GM21723 (cell line): ENCODE results near the gene ZC3H4.
"Not testable (repeated sequence)": the region's sequence is repeated elsewhere in the genome, so short reads cannot be mapped to it uniquely, and the experiment has no call there.

Experiments used
- ATAC-seq: cut with Tn5 transposase; IDR thresholded peaks from one replicate; pipeline ENCODE4 v1.9.1; 2021; ENCODE audit warnings: mild to moderate bottlenecking, moderate library complexity; ENCODE audit not compliant: unreplicated experiment

The ZC3H4 gene

GRCh38 chr19:47086280-47086679, 27.3 kb downstream of the ZC3H4 start:
- ATAC-seq, result no peak

GRCh38 chr19:47084879-47085439, 28.6 kb downstream of the ZC3H4 start:
- ATAC-seq, result no peak

DNA sequence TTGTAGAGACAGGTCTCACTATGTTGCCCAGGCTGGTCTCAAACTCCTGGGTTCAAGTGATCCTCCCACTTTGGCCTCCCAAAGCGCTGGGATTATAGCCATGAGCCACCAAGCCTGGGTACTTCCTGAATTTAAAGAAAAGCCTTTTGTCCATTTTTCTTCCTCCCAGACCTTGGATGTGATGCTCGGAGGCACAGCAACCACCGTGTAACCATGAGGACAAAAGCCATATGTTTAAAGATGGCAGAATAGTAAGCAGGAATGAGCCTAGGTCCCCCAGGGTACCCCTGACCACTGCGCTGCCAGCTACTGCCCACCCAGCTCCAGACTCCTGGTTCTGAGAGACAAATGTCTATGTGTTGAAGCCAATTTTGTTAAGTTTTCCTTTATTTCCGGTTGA, 31.1 kb downstream of the ZC3H4 start:
- no peak for ATAC-seq

GRCh38 chr19:47081095-47081494, 32.5 kb downstream of the ZC3H4 start:
- ATAC-seq, result no peak

DNA sequence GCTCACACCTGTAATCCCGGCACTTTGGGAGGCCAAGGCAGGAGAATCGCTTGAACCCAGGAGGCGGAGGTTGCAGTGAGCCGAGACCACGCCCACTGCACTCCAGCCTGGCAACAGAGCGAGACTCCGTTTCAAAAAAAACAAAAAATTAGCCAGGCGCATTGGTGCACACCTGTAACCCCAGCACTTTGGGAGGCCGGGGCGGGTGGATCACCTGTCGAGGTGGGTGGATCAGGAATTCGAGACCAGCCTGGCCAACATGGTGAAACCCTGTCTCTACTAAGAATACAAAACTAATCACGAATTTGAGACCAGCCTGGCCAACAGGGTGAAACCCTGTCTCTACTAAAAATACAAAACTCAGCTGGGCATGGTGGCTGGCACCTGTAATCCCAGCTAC, 35.2 kb downstream of the ZC3H4 start:
- not testable (repeated sequence) for ATAC-seq

DNA sequence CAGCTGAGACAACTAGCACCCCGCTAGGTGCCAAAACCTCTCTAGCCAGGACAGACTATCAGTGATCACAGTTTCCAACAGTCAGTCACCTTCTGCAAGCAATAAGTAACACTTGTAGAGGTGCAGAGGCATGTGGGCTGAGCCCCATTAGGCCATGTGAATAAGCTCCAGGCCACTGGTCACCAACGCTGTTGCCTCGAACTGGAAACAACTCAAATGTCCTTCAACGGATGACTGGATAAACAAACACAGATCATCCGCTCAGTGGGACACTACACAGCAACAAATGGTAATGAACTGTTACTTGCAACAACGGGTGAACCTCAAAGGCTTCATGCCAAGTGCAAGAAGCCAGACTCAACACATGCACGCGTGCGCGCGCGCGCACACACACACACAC, 37.6 kb downstream of the ZC3H4 start:
- no peak for ATAC-seq

- ATAC-seq, result no peak
These were observed 38.3 kb downstream of the ZC3H4 start for GRCh38 chr19:47075179-47075810.

DNA sequence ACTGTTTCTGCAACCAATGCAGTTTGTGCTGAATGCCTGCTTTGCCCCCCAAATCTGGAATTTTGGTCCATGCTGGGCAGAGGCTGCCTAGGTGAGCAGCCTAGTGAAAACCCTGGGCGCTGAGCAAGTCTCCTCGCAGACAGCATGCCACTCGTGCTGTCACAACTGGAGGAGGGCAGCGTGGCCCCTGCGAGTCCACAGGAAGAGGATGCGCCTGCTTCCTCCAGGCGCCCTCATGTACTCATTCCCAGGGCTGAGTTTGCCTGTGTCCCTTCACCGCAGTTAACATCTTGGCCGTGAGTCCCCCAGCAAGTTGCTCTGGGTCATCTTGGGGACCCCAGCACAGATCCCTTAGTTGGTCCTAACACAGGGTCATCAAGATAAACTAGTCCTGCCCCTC, 39.0 kb downstream of the ZC3H4 start:
- no peak for ATAC-seq

DNA sequence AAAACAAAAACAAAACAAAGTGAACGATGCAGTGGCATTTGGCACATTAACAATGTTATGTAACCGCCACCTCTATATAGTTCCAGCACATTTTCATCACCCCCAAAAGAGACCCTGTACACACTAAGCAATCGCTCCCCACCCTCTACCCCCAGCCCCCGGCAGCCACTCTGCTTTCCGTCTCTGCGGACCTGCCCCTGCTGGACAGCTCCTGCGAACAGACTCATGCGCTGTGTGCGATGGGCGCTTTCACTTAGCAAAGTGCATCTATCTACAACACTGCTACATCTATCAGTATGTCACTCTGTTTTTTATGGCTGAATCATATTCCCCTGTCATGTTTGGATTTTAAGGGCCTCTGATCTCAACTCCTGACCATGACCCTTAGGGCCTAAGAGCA, 40.0 kb downstream of the ZC3H4 start:
- no peak for ATAC-seq

- ATAC-seq, result no peak
These were observed 41.3 kb downstream of the ZC3H4 start for GRCh38 chr19:47072323-47072722.

DNA sequence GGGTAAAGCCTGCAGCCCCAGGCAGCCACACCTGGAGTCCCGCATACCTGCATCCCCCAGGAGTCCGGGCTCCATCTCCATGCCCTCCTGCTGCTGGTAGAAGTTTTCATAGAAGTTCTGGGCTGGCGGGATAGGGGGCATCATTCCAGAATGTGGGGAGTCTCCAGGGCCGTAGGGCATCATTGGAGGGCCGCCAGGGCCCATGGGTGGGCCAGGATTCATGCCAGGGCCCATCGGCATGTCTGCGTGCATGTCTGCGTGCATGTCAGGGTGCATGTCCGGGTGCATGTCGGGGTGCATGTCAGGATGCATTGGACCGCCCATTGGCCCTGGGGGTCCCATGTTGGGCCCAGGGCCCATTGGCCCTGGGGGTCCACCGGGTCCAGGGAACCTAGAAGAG, 41.8 kb downstream of the ZC3H4 start:
- no peak for ATAC-seq

- ATAC-seq, result no peak
These were observed 42.8 kb downstream of the ZC3H4 start for GRCh38 chr19:47070756-47071155.

GRCh38 chr19:47069795-47070194, 43.8 kb downstream of the ZC3H4 start:
- no peak for ATAC-seq

GRCh38 chr19:47068876-47069406, 44.6 kb downstream of the ZC3H4 start:
- no peak for ATAC-seq

- no peak for ATAC-seq
These were observed 45.3 kb downstream of the ZC3H4 start for GRCh38 chr19:47068246-47068645.

DNA sequence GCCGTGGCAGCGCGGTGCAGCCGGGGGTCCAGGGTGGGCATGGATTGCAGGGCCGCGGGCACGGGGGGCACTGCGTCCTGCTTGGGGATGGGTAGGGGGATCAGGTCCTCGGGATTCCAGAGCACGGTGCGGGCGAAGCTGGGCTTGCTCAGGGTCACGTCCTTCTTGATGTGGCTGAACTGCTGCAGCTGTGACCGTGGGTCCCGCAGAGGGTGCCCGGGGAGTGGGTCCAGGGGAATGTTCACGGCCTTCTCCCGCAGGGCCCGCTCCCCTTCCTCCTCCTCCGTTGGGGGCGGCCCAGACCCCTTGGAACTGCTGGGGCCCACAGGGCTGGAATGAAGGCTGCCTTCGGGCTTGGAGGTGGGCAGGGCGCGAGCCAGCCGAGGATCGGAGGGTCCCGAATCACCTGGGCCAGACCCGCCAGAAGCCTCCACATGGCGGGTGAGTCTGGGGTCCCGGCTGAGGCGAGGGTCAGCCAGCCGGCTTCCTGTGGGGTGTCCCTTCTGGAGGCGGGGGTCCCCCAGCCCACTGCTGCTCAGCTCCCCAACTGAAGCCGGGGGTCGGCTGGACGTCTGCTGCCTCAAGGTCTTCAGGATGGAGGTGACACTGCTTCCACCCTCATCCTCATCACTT, 46.2 kb downstream of the ZC3H4 start:
- ATAC-seq, result no peak

DNA sequence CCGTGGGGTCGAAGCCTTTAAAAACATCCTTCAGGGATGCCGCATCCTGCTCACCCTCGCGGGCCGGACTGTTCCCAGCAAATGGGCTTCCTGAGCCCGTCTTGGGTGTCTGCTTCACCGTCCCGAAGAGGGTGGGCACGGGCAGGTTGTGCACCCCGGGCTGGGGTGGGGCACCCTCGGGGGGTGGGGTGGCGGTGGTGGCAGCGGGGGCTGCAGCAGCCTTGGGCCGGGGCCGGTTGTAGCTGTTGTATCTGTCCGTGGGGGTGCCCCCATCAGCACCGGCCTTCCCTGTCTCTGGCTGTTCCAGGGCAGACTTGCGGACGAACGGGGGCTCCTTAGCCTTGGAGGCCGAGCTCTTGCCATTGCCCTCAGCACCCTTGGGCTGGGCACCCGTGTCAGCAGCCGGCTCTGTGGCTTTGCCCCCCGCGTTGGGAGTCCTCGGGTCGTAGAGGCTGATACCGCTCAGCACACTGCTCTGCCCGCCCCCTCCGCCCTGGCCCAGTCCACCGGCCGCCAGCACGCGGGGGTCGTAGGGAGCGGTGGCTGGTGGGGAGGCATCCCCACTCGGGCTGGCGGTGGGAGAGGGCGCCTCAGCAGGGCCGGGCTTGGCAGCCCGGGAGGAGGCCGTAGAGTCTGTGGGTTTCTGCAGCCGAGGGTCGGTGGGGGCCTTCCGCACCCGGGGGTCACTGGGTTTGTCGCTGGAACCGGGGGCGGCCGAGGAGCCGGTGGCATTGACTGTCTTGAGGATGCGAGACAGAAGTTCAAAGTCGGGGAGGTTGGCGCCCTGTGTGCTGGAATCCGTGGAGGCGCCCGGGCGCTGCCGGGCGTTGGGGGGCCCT, 47.0 kb downstream of the ZC3H4 start:
- ATAC-seq, result no peak

DNA sequence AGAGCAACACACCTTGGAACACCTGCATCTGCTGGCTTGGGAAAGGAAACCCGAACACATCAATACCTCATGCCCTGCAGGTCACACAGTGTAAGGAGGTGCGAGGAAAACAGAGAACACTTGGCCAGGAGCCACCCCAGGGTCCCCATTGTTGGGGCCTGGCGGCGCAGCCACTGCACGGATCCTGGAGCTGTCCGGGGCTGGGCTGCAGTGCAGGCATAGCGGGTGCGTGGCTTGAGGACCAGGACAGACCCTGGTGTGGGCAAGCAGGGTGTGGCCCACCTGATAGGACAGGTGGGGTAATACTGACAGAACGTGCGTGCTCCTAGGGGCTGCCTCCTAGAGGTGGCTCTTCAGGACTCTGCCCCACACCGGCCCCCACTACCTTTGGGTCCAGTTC, 48.3 kb downstream of the ZC3H4 start:
- ATAC-seq, result no peak

- no peak for ATAC-seq
These were observed 49.7 kb downstream of the ZC3H4 start for GRCh38 chr19:47063874-47064273.

- no peak for ATAC-seq
These were observed 55.0 kb downstream of the ZC3H4 start for GRCh38 chr19:47058621-47059022.

- ATAC-seq, result no peak
These were observed 56.2 kb downstream of the ZC3H4 start for GRCh38 chr19:47057328-47057727.
